GM12801 (cell line): ENCODE measurements around the gene FAM184A.

ENCODE experiments used
- CTCF ChIP-seq: IDR thresholded peaks from one replicate; pipeline ENCODE4 v1.5.1; 2011; ENCODE audit warnings: control low read depth; ENCODE audit not compliant: insufficient read length; ENCODE audit errors: extremely low read depth

FAM184A gene

GRCh38 chr6:118931436-118931835 lies 147.0 kb downstream of the FAM184A start:
- no peak for TF ChIP-seq CTCF

- TF ChIP-seq CTCF: no peak
These were observed 147.8 kb downstream of the FAM184A start for GRCh38 chr6:118930680-118931079.

- no peak for TF ChIP-seq CTCF
These were observed 155.4 kb downstream of the FAM184A start for GRCh38 chr6:118923035-118923434.

DNA sequence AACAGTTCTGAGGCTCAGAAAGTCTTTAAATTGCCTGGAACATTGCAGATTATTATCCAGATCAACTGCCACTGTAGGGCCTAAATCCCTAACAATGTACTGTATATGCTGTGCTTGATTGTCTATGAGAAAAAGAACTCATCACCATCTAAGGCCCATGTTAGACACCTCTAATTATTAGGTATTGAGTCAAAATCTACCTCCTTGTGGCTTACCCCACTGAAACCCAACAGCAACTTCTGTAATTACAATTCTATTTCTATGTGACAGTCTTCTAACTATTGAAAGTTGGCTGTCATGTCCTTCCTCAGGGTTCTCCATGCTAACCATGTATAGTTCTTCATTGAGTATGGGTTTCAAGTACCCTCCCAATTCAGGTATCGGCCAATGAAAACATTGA lies 157.4 kb downstream of the FAM184A start:
- TF ChIP-seq CTCF: no peak

GRCh38 chr6:118918329-118918725 lies 160.1 kb downstream of the FAM184A start:
- TF ChIP-seq CTCF: no peak

GRCh38 chr6:118917546-118918328 lies 160.7 kb downstream of the FAM184A start:
- TF ChIP-seq CTCF: no peak

GRCh38 chr6:118914598-118914997 lies 163.9 kb downstream of the FAM184A start:
- no peak for TF ChIP-seq CTCF
